ENCODE results near the gene GSDME. TPM values are rescaled to one million over a fixed set of nuclear protein-coding genes. Genes with fewer than 3 reads are reported as not detected.

The GSDME gene
- total RNA-seq, 1 donor from 2014 or later, result 10.8 TPM

DNA sequence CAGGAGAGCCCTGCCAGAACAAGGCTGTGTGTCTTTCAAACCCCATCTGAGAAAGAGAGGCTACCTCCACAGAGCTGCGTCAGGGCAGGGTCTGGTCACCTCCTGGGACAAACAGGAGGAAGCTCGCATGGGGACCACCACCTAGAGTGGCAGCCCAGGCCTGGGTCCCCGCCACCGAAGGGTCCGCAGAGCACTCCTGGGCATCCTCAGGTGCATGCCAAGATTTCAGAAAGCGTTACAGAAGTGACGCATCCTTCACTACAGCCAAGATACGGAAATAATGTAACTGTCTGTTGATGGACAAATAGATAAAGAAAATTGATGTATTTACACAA is 42.6 kb downstream of the GSDME start:
- H3K9me3 Mint-ChIP-seq, result no peaks in the 10 kb centered on the region
- peaks cover 6% of the 10 kb centered on the region for H3K4me1 Mint-ChIP-seq (ENCODE audit: unreplicated experiment)
- H3K27me3 Mint-ChIP-seq, result peaks cover 10% of the 10 kb centered on the region
- no peak overlapping the region for H3K4me3 Mint-ChIP-seq
- no peak overlapping the region for H3K27ac Mint-ChIP-seq
- H3K36me3 Mint-ChIP-seq, result no peaks in the 10 kb centered on the region
- DNase-seq (ENCODE audit: extremely low spot score, unreplicated experiment), result no peak
- TF ChIP-seq, protein P1, sequence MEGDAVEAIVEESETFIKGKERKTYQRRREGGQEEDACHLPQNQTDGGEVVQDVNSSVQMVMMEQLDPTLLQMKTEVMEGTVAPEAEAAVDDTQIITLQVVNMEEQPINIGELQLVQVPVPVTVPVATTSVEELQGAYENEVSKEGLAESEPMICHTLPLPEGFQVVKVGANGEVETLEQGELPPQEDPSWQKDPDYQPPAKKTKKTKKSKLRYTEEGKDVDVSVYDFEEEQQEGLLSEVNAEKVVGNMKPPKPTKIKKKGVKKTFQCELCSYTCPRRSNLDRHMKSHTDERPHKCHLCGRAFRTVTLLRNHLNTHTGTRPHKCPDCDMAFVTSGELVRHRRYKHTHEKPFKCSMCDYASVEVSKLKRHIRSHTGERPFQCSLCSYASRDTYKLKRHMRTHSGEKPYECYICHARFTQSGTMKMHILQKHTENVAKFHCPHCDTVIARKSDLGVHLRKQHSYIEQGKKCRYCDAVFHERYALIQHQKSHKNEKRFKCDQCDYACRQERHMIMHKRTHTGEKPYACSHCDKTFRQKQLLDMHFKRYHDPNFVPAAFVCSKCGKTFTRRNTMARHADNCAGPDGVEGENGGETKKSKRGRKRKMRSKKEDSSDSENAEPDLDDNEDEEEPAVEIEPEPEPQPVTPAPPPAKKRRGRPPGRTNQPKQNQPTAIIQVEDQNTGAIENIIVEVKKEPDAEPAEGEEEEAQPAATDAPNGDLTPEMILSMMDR (conservative IDR thresholded peaks at IDR 0.05), result no peak

DNA sequence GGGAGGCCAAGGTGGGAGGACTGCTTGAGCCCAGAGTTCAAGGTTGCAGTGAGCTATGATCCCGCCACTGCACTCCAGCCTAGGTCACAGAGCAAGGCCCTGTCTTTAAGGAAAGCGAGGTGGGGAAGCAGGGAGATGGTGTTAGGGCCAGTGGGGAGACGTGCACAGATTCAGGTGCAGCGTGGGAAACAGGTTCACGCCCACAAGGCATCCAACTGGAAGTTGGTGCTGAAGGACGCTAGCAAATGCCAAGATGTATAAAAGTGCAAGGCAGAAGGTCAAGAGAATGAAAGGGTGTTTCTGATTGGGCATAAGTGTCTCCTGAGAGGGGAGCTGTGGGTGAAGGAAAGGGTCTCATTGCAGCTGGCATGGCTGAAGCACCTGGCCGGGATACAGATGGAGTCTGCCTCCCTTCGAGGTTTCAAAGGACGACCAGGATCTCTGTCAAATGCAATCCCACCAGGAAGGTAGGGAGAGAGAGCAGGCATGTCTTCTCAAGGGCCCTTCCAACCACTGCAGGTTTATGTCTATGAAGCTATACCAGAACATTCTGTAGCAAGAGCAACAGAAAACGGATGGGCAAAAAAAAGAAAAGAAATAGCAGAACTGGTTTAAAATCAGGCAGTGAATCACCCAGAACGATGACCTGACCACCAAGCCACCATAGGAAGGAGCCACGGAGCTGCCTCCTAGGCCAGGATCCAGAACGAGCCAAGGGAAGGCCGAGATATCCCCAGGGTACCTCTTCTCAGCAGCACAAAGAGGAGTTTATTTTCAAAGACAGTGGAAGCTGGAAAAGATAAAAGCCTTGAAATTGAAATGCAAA is 43.2 kb downstream of the GSDME start:
- DNase-seq (ENCODE audit: extremely low spot score, unreplicated experiment), result no peak
- TF ChIP-seq, protein P1 (conservative IDR thresholded peaks at IDR 0.05), result no peak
- peaks cover 7% of the 10 kb centered on the region for H3K27me3 Mint-ChIP-seq
- no peak overlapping the region for H3K4me3 Mint-ChIP-seq
- no peaks in the 10 kb centered on the region for H3K36me3 Mint-ChIP-seq
- H3K27ac Mint-ChIP-seq, result no peak overlapping the region
- H3K9me3 Mint-ChIP-seq, result no peaks in the 10 kb centered on the region
- peaks cover 6% of the 10 kb centered on the region for H3K4me1 Mint-ChIP-seq (ENCODE audit: unreplicated experiment)

- Mint-ChIP-seq H3K9me3 (no peaks in the 10 kb centered on the region), H3K4me3 (no peak overlapping the region), H3K36me3 (peaks cover 4% of the 10 kb centered on the region), H3K27me3 (peaks cover 5% of the 10 kb centered on the region), H3K4me1 (ENCODE audit: unreplicated experiment) (peaks cover 6% of the 10 kb centered on the region), H3K27ac (no peak overlapping the region)
- DNase-seq (ENCODE audit: extremely low spot score, unreplicated experiment), result no peak
- TF ChIP-seq, protein P1 (conservative IDR thresholded peaks at IDR 0.05), result no peak
Measured at GRCh38 chr7:24713039-24713793, 44.0 kb downstream of the GSDME start.

GRCh38 chr7:24709585-24710360 is 47.5 kb downstream of the GSDME start:
- Mint-ChIP-seq H3K4me1 (ENCODE audit: unreplicated experiment) (no peaks in the 10 kb centered on the region), H3K9me3 (no peaks in the 10 kb centered on the region), H3K27ac (no peak overlapping the region), H3K36me3 (peaks cover 12% of the 10 kb centered on the region), H3K27me3 (no peaks in the 10 kb centered on the region), H3K4me3 (no peak overlapping the region)
- no peak for DNase-seq (ENCODE audit: extremely low spot score, unreplicated experiment)
- TF ChIP-seq, protein P1 (conservative IDR thresholded peaks at IDR 0.05), result no peak

GRCh38 chr7:24709051-24709450 is 48.2 kb downstream of the GSDME start:
- Mint-ChIP-seq H3K9me3 (no peaks in the 10 kb centered on the region), H3K27ac (no peak overlapping the region), H3K4me3 (no peak overlapping the region), H3K36me3 (peaks cover 12% of the 10 kb centered on the region), H3K27me3 (no peaks in the 10 kb centered on the region), H3K4me1 (ENCODE audit: unreplicated experiment) (no peaks in the 10 kb centered on the region)
- TF ChIP-seq, protein P1 (conservative IDR thresholded peaks at IDR 0.05), result no peak
- DNase-seq (ENCODE audit: extremely low spot score, unreplicated experiment), result no peak

Measured in type B pancreatic cell (in vitro differentiated cells).